Mesothelial cell of epicardium (in vitro differentiated cells): Measurements from ENCODE around the gene NSD2. TPM values are rescaled to one million over a fixed set of nuclear protein-coding genes. Genes with fewer than 3 reads are reported as not detected.

Experiments
- DNase-seq, 2 experiments: peaks; one replicate each; pipeline ENCODE4 v3.0.0; 2021; ENCODE audit warnings: low spot score in 2 of 2; ENCODE audit not compliant: unreplicated experiment in 2 of 2
- H3K27ac Mint-ChIP-seq: 2 replicates; pipeline ENCODE4 v1.8.0; 2021; ENCODE audit warnings: mixed read lengths
- H3K27me3 Mint-ChIP-seq: 2 replicates; pipeline ENCODE4 v1.8.0; 2021; ENCODE audit warnings: low read depth, mixed read lengths
- H3K36me3 Mint-ChIP-seq: 2 replicates; pipeline ENCODE4 v1.8.0; 2021; ENCODE audit warnings: mixed read lengths
- H3K4me1 Mint-ChIP-seq: 2 replicates; pipeline ENCODE4 v1.8.0; 2021; ENCODE audit warnings: mixed read lengths
- H3K4me3 Mint-ChIP-seq: 2 replicates; pipeline ENCODE4 v1.8.0; 2021; ENCODE audit warnings: mild to moderate bottlenecking, moderate library complexity, mixed read lengths
- H3K9me3 Mint-ChIP-seq: 2 replicates; pipeline ENCODE4 v1.8.0; 2021; ENCODE audit warnings: mixed read lengths
- total RNA-seq: library from RNA; stranded (reverse); gene quantifications from 3 replicates; pipeline ENCODE4 v1.2.1, GENCODE V29; 2021
- TF ChIP-seq, protein P1 (sequence below): fragments of 200-600 bp; sonication (generic); IDR thresholded peaks from one replicate; pipeline ENCODE4 v1.5.0; 2021; ENCODE audit warnings: antibody characterized with exemption; ENCODE audit not compliant: unreplicated experiment

The NSD2 gene
- total RNA-seq, 1 donor from 2014 or later: 119 TPM

DNA sequence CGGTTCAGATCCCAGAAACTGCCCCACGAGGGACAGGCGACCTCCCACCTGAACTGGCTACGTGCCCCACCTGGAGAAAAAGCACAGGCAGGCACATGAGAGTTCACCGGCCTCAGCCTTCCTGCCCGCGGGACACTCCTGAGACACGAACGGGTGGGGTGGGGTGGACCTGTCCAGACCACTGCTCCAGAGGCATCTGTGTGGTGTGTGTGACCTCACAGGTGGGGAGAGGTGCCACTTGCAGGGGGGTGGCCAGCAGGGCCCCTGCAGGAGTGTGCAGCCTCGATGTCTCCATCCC, 119.1 kb downstream of the NSD2 start:
- TF ChIP-seq, protein P1, sequence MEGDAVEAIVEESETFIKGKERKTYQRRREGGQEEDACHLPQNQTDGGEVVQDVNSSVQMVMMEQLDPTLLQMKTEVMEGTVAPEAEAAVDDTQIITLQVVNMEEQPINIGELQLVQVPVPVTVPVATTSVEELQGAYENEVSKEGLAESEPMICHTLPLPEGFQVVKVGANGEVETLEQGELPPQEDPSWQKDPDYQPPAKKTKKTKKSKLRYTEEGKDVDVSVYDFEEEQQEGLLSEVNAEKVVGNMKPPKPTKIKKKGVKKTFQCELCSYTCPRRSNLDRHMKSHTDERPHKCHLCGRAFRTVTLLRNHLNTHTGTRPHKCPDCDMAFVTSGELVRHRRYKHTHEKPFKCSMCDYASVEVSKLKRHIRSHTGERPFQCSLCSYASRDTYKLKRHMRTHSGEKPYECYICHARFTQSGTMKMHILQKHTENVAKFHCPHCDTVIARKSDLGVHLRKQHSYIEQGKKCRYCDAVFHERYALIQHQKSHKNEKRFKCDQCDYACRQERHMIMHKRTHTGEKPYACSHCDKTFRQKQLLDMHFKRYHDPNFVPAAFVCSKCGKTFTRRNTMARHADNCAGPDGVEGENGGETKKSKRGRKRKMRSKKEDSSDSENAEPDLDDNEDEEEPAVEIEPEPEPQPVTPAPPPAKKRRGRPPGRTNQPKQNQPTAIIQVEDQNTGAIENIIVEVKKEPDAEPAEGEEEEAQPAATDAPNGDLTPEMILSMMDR: no peak
- Mint-ChIP-seq H3K27ac (no peak overlapping the region), H3K27me3 (no peaks in the 10 kb centered on the region), H3K9me3 (no peaks in the 10 kb centered on the region), H3K36me3 (peaks cover 32% of the 10 kb centered on the region), H3K4me3 (no peak overlapping the region), H3K4me1 (no peaks in the 10 kb centered on the region)
- DNase-seq: no peak

DNA sequence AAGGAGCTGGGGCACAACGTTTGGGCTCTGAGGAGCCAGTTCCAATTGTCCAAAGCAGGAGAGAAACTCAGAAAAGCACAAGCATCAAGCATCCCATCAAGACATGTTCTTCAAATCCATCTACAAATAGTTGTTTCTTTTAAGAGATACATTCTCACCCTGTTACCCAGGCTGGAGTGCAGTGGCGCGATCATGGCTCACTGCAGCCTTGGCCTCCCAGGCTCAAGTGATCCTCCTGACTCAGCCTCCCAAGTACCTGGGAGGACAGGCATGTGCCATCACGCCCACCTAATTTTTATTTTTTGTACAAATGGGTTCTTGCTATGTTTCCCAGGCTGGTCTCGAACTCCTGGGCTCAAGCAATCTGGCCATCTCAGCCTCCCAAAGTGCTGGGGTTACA, 119.5 kb downstream of the NSD2 start:
- no peak overlapping the region for H3K27ac Mint-ChIP-seq

DNA sequence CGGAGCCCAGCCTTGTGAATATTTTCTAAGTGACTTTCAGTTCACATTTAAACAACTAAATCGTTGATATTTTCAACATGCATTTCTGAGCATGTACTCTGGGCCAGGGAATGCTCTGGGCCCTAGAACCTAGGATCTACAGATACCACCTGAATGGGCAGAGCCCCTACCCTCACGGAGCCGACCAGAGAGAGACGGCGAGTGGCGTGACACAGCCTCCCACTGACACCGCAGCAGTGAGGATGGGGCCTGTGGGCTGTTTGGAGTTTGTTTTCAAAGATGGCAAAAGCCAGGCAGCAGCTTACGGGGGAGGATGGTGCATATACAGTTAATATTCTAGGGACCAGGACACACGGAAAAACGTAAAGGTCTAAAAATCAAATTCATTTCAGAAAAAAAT, 119.9 kb downstream of the NSD2 start:
- DNase-seq: no peak
- TF ChIP-seq, protein P1: no peak
- no peak overlapping the region for H3K4me3 Mint-ChIP-seq
- peaks cover 7% of the 10 kb centered on the region for H3K9me3 Mint-ChIP-seq
- H3K4me1 Mint-ChIP-seq: no peaks in the 10 kb centered on the region
- no peak overlapping the region for H3K27ac Mint-ChIP-seq
- no peaks in the 10 kb centered on the region for H3K27me3 Mint-ChIP-seq
- peaks cover 39% of the 10 kb centered on the region for H3K36me3 Mint-ChIP-seq

More for the DNA sequence above, 119.5 kb downstream of the NSD2 start:
- TF ChIP-seq, protein P1: no peak
- Mint-ChIP-seq H3K4me1 (no peaks in the 10 kb centered on the region), H3K27me3 (no peaks in the 10 kb centered on the region), H3K9me3 (peaks cover 3% of the 10 kb centered on the region), H3K4me3 (no peak overlapping the region), H3K36me3 (peaks cover 35% of the 10 kb centered on the region)
- no peak for DNase-seq

DNA sequence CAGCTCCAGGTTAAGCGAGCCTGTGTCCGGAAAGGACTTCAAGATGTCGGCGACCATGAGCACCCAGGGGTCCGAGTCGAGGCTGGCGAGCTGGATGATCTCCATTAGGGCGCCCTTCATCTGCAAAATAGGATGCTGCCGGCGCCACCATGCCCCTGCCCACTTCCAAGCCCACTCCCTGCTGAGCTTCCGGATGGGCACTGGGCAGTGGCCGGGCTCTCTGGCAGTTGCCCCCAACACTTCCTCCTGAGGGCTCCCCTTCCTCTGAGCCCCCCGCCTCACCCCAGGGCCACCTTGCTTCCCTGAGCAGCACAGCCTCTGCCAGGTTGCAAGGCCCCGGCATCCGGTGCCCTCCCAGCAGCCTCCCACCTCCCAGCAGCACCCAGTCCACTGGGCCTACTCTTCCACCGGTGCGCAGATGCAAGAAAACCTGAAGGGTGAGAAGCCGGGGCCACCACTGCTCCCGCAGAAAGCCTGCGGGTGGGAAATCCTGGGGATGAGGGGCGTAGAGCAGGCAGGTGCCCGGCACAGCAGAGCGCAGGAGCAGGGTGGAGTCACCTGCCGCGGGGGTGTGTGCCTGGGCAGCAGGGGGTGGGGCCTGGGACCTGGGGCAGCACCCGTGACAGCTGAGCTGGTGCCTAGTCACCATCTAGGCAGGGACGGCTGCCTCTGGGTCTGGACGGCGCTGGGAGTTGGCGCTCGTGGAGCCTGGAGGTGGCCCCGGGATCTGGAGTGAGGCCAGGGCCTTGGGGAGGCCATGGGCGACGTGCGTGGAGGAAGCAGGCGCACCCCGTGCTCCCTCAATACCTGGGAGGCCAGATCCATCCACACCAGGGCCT, 120.6 kb downstream of the NSD2 start:
- peaks cover 44% of the 10 kb centered on the region for H3K36me3 Mint-ChIP-seq
- peaks cover 12% of the 10 kb centered on the region for H3K9me3 Mint-ChIP-seq
- no peak overlapping the region for H3K27ac Mint-ChIP-seq
- no peaks in the 10 kb centered on the region for H3K4me1 Mint-ChIP-seq
- H3K27me3 Mint-ChIP-seq: no peaks in the 10 kb centered on the region
- TF ChIP-seq, protein P1: no peak
- DNase-seq: no peak
- H3K4me3 Mint-ChIP-seq: no peak overlapping the region

DNA sequence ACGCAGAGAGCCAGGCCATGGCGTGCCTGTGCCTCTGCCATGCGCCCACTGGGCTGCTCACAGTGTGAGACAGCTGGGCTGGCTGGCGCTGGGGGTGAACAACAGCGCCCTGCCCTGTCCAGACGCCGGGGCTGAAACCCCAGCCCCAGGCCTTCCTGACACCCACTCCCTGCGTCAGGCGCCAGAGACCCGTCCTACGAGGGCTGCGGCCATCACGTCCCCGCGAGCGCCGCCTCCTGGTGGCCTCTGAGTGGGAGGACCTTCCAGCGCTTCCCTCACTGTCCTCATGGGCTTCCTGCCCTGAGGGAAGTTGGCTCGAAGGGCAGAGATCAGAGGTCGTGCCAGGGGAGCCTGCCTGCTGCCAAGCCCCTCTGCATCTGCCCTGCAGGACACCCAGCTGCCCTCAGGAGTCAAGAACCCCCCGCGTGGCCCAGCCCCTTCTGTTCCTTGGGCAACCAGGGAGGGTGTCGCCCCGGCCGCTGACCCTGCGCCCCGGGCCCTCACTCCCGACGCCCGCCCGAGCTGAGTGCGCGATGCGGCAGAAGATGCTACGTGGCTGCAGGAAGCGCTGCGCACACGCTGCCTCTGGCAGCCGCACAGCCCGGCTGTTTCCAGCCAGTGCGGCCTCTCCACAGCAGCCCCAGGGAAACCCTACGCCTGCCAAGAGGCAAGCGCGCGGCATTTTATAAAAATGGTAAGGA, 121.4 kb downstream of the NSD2 start:
- DNase-seq: no peak
- H3K4me1 Mint-ChIP-seq: no peaks in the 10 kb centered on the region
- H3K27me3 Mint-ChIP-seq: no peaks in the 10 kb centered on the region
- peaks cover 18% of the 10 kb centered on the region for H3K9me3 Mint-ChIP-seq
- TF ChIP-seq, protein P1: no peak
- H3K36me3 Mint-ChIP-seq: peaks cover 52% of the 10 kb centered on the region
- H3K27ac Mint-ChIP-seq: no peak overlapping the region
- H3K4me3 Mint-ChIP-seq: no peak overlapping the region
